HCT116 (cell line): ENCODE results near the gene ATP6AP1. TPM values are rescaled to one million over a fixed set of nuclear protein-coding genes. Genes with fewer than 3 reads are reported as not detected.

ENCODE experiments used
- ATAC-seq: fragments of 200-7000 bp; cut with Tn5 transposase; 2 replicates; pipeline ENCODE4 v1.9.1; 2020; ENCODE audit warnings: mild to moderate bottlenecking, moderate library complexity
- BruUV-seq: library from RNA; stranded (reverse); fragments of 400-500 nt; replicated peaks from 2 replicates; lab custom pipeline; 2021; lab: Mats Ljungman, UMichigan
- CTCF ChIA-PET: fragments of 300-600 bp; sonication (Branson Sonifier 250); formaldehyde crosslinking; loops from one replicate; lab custom pipeline; 2021; ENCODE audit warnings: antibody characterized with exemption; lab: Charles Lee
- POLR2A ChIA-PET: fragments of 300-600, 350-600 bp; sonication (Branson Sonifier 250); formaldehyde crosslinking; loops from one replicate; lab custom pipeline; 2021; ENCODE audit warnings: antibody characterized with exemption; lab: Charles Lee
- RAD21 ChIA-PET, 2 experiments: fragments of 300-600 bp; sonication (Branson Sonifier 250); formaldehyde crosslinking; loops; one replicate each; lab custom pipeline; 2023; ENCODE audit warnings: low total read pairs in 2 of 2; ENCODE audit not compliant: uncharacterized antibody in 2 of 2, unreplicated experiment in 2 of 2, low non-redundant PET in 1 of 2; lab: Charles Lee
- DNase-seq: peaks from one replicate; pipeline ENCODE4 v3.0.0-alpha.2; 2010; ENCODE audit warnings: low read depth, low spot score
- H2AFZ ChIP-seq: fragments of 200-600 bp; shearing (Covaris generic), sonication (generic); 2 replicates; pipeline ENCODE4 v1.6.1; 2017; ENCODE audit warnings: low read depth, mixed run types, mixed read lengths, antibody characterized with exemption, low read length; ENCODE audit not compliant: poor library complexity, severe bottlenecking
- H3K27ac ChIP-seq: 2 replicates; pipeline ENCODE4 v1.5.1; 2012; ENCODE audit warnings: low read depth, low read length
- H3K27me3 ChIP-seq: fragments of 200-600 bp; sonication (generic); 2 replicates; pipeline ENCODE4 v1.6.1; 2016; ENCODE audit warnings: mixed run types, low read length, mixed read lengths; ENCODE audit not compliant: insufficient read depth
- H3K36me3 ChIP-seq, 2 experiments: fragments of 200-500 bp in 1 of 2; fragments of 200-600 bp in 1 of 2; sonication (Bioruptor generic) in 1 of 2; sonication (generic) in 1 of 2; 2 replicates each; pipeline versions ENCODE4 v1.5.1 to v1.6.1; 2014 to 2016; ENCODE audit warnings: low read length in 2 of 2, inconsistent platforms in 1 of 2, mixed read lengths in 1 of 2, mixed run types in 1 of 2; ENCODE audit not compliant: insufficient read depth in 2 of 2, control insufficient read depth in 1 of 2
- H3K4me1 ChIP-seq, 2 experiments: fragments of 200-600 bp in 1 of 2; sonication (generic) in 1 of 2; 2 replicates each; pipeline versions ENCODE4 v1.5.1 to v1.6.1; 2012 to 2017; ENCODE audit warnings: low read length in 2 of 2, inconsistent platforms in 1 of 2, mild to moderate bottlenecking in 1 of 2, mixed read lengths in 1 of 2, mixed run types in 1 of 2, moderate library complexity in 1 of 2; ENCODE audit not compliant: insufficient read depth in 2 of 2, control insufficient read depth in 1 of 2
- H3K4me2 ChIP-seq: fragments of 200-600 bp; sonication (generic); 2 replicates; pipeline ENCODE4 v1.6.1; 2017; ENCODE audit warnings: mixed run types, low read length, mixed read lengths
- H3K4me3 ChIP-seq, 2 experiments: fragments of 200-600 bp in 1 of 2; sonication (generic) in 1 of 2; replicated peaks in 1 of 2; 2 replicates each; pipeline ENCODE4 v1.5.1; 2011 to 2016; ENCODE audit warnings: low read length in 2 of 2, control low read depth in 1 of 2, low read depth in 1 of 2, mild to moderate bottlenecking in 1 of 2, mixed read lengths in 1 of 2, mixed run types in 1 of 2
- H3K79me2 ChIP-seq: fragments of 200-600 bp; sonication (generic); 2 replicates; pipeline ENCODE4 v1.6.1; 2017; ENCODE audit warnings: mild to moderate bottlenecking, mixed run types, low read length, moderate library complexity, mixed read lengths; ENCODE audit not compliant: insufficient read depth
- H3K9ac ChIP-seq: fragments of 200-600 bp; sonication (generic); 2 replicates; pipeline ENCODE4 v1.6.1; 2016; ENCODE audit warnings: low read length, mixed read lengths
- H3K9me2 ChIP-seq: fragments of 200-600 bp; sonication (generic), shearing (Covaris generic); 2 replicates; pipeline ENCODE4 v1.6.1; 2017; ENCODE audit warnings: mixed run types, mild to moderate bottlenecking, moderate library complexity; ENCODE audit not compliant: insufficient read depth
- H3K9me3 ChIP-seq, 2 experiments: fragments of 200-500 bp in 1 of 2; fragments of 200-600 bp in 1 of 2; sonication (Bioruptor generic) in 1 of 2; sonication (generic) in 1 of 2; 2 replicates each; pipeline ENCODE4 v1.6.1; 2014 to 2017; ENCODE audit warnings: low read length in 2 of 2, mixed read lengths in 2 of 2, inconsistent platforms in 1 of 2, low read depth in 1 of 2, mild to moderate bottlenecking in 1 of 2, mixed run types in 1 of 2, moderate library complexity in 1 of 2; ENCODE audit not compliant: control insufficient read depth in 1 of 2, insufficient read depth in 1 of 2
- H4K20me1 ChIP-seq: fragments of 200-600 bp; sonication (generic), shearing (Covaris generic); 2 replicates; pipeline ENCODE4 v1.6.1; 2017; ENCODE audit warnings: mixed run types, mild to moderate bottlenecking, moderate library complexity; ENCODE audit not compliant: insufficient read depth
- CEBPB ChIP-seq: IDR thresholded peaks from 2 replicates; pipeline ENCODE4 v1.6.1; 2012; ENCODE audit warnings: low read depth
- EZH2phosphoT487 ChIP-seq: fragments of 200-600 bp; IDR thresholded peaks from 2 replicates; pipeline ENCODE4 v1.6.1; 2018; ENCODE audit warnings: antibody characterized with exemption, borderline replicate concordance
- JUND ChIP-seq: IDR thresholded peaks from 2 replicates; pipeline ENCODE4 v1.6.1; 2012
- POLR2AphosphoS5 ChIP-seq: IDR thresholded peaks from 2 replicates; pipeline ENCODE4 v1.6.1; 2011; ENCODE audit warnings: mild to moderate bottlenecking, low read depth, low read length, moderate library complexity
- SRF ChIP-seq: IDR thresholded peaks from 2 replicates; pipeline ENCODE4 v1.6.1; 2012; ENCODE audit warnings: low read depth
- YY1 ChIP-seq: IDR thresholded peaks from 2 replicates; pipeline ENCODE4 v1.6.1; 2011; ENCODE audit warnings: low read length, low read depth, moderate library complexity, mild to moderate bottlenecking; ENCODE audit not compliant: insufficient replicate concordance; ENCODE audit errors: extremely low read depth
- ZFX ChIP-seq: fragments of 450-650 bp; IDR thresholded peaks from 2 replicates; pipeline ENCODE4 v1.6.1; 2017
- ZNF274 ChIP-seq: fragments of 200-500 bp; sonication (Bioruptor generic); IDR thresholded peaks from 2 replicates; pipeline ENCODE4 v1.6.1; 2014; ENCODE audit warnings: mild to moderate bottlenecking, low read depth, low read length, inconsistent platforms
- intact Hi-C: fragments of 100-400 bp; cut with micrococcal nuclease; formaldehyde crosslinking; loops from 2 replicates; pipeline ENCODE4 v1.10.0; 2022
- total RNA-seq: library from RNA; stranded (reverse); gene quantifications from one replicate; pipeline ENCODE4 v1.2.1, GENCODE V29; 2021; ENCODE audit not compliant: unreplicated experiment
- TF ChIP-seq, protein P1 (sequence below): IDR thresholded peaks from 2 replicates; pipeline ENCODE4 v1.6.1; 2012
- TF ChIP-seq, protein P2 (sequence below): IDR thresholded peaks from 2 replicates; pipeline ENCODE4 v1.6.1; 2011; ENCODE audit warnings: mild to moderate bottlenecking, low read length, moderate library complexity; ENCODE audit not compliant: insufficient replicate concordance; ENCODE audit errors: extremely low read depth
- TF ChIP-seq, protein P3 (sequence below), 3 experiments: fragments of 200-600 bp in 1 of 3; sonication (generic) in 1 of 3; IDR thresholded peaks in 2 of 3; conservative IDR thresholded peaks in 1 of 3; 2 replicates each; pipeline ENCODE4 v1.5.1; 2012 to 2017; ENCODE audit warnings: low read depth in 2 of 3, low read length in 2 of 3, antibody characterized with exemption in 1 of 3, borderline replicate concordance in 1 of 3, control low read depth in 1 of 3, mild to moderate bottlenecking in 1 of 3, mixed read lengths in 1 of 3, mixed run types in 1 of 3, moderate library complexity in 1 of 3; ENCODE audit not compliant: insufficient read depth in 1 of 3
- TF ChIP-seq, protein P4 (sequence below): IDR thresholded peaks from 2 replicates; pipeline ENCODE4 v1.6.1; 2012; ENCODE audit warnings: low read depth

The ATP6AP1 gene
- total RNA-seq, 1 experiment from 2014 or later: 53.4 TPM

DNA sequence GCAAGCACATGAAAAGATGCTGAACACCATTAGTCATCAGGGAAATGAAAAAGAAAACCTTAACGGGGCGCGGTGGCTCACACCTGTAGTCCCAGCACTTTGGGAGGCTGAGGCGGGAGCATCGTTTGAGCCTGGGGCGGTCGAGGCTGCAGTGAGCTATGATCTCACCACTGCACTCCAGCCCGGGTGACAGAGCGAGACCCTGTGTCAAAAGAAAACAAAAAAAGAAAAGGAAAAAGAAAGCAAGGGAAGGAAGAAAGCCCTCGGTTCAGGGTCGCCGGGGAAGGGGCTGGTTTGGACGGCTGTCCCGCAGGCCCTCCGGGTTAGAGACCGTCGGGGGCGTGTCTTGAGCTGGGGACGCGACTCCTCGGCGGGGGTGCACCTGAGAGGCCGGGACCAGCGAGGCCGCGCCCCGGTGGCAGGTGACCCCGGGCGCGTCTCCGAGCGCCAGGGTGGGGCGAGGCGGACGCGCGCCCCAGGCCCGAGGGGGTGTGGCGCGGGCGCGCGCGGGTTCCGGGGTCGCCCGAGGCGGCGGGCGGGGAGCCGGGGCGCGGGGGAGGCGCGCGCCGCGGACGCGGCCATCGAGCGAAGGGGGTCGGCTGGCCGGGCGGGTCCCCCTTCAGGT lies 29.1 kb downstream of the ATP6AP1 start:
- Histone ChIP-seq H4K20me1 (no peaks in the 10 kb centered on the region), H3K4me3 (peak overlapping the region; percentile 26 to 52), H3K27ac (peak overlapping the region; percentile 80; the same call in 1 of the 2 replicates), H3K27me3 (no peaks in the 10 kb centered on the region), H3K36me3 (no peaks in the 10 kb centered on the region; a peak in 1 of 4 replicates), H3K79me2 (peaks cover 24% of the 10 kb centered on the region), H3K9me3 (no peaks in the 10 kb centered on the region), H3K9me2 (no peaks in the 10 kb centered on the region), H2AFZ (no peak overlapping the region), H3K4me2 (peak overlapping the region; percentile 69), H3K9ac (no peak overlapping the region), H3K4me1 (peaks cover 7 to 12% of the 10 kb centered on the region in 2 experiments; a peak in 1 of 4 replicates)
- DNase-seq (no peak), ATAC-seq (peak; percentile 73)
- ChIA-PET POLR2A (interaction anchor here (1.2 kb wide), 1 partner anchor 33 kb away, joined by 4 read pairs; the partner anchor contains the start of gene SLC10A3), CTCF (no interaction called here), RAD21 (no interaction called here)
- TF ChIP-seq, protein P1, sequence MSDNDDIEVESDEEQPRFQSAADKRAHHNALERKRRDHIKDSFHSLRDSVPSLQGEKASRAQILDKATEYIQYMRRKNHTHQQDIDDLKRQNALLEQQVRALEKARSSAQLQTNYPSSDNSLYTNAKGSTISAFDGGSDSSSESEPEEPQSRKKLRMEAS: no peak
- TF ChIP-seq POLR2AphosphoS5: no peak
- no peak for TF ChIP-seq ZNF274
- no peak for TF ChIP-seq JUND
- TF ChIP-seq EZH2phosphoT487: no peak
- TF ChIP-seq, protein P2, sequence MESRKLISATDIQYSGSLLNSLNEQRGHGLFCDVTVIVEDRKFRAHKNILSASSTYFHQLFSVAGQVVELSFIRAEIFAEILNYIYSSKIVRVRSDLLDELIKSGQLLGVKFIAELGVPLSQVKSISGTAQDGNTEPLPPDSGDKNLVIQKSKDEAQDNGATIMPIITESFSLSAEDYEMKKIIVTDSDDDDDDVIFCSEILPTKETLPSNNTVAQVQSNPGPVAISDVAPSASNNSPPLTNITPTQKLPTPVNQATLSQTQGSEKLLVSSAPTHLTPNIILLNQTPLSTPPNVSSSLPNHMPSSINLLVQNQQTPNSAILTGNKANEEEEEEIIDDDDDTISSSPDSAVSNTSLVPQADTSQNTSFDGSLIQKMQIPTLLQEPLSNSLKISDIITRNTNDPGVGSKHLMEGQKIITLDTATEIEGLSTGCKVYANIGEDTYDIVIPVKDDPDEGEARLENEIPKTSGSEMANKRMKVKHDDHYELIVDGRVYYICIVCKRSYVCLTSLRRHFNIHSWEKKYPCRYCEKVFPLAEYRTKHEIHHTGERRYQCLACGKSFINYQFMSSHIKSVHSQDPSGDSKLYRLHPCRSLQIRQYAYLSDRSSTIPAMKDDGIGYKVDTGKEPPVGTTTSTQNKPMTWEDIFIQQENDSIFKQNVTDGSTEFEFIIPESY: no peak
- TF ChIP-seq ZFX: no peak
- TF ChIP-seq YY1: no peak
- TF ChIP-seq, protein P3, sequence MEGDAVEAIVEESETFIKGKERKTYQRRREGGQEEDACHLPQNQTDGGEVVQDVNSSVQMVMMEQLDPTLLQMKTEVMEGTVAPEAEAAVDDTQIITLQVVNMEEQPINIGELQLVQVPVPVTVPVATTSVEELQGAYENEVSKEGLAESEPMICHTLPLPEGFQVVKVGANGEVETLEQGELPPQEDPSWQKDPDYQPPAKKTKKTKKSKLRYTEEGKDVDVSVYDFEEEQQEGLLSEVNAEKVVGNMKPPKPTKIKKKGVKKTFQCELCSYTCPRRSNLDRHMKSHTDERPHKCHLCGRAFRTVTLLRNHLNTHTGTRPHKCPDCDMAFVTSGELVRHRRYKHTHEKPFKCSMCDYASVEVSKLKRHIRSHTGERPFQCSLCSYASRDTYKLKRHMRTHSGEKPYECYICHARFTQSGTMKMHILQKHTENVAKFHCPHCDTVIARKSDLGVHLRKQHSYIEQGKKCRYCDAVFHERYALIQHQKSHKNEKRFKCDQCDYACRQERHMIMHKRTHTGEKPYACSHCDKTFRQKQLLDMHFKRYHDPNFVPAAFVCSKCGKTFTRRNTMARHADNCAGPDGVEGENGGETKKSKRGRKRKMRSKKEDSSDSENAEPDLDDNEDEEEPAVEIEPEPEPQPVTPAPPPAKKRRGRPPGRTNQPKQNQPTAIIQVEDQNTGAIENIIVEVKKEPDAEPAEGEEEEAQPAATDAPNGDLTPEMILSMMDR (IDR thresholded peaks at IDR 0.05 in 2 of 3, conservative IDR thresholded peaks at IDR 0.05 in 1 of 3; ENCODE audit: borderline replicate concordance in 1 of 3, insufficient read depth in 1 of 3, low read depth in 2 of 3, low read length in 2 of 3): no peak
- no peak for TF ChIP-seq CEBPB
- TF ChIP-seq, protein P4, sequence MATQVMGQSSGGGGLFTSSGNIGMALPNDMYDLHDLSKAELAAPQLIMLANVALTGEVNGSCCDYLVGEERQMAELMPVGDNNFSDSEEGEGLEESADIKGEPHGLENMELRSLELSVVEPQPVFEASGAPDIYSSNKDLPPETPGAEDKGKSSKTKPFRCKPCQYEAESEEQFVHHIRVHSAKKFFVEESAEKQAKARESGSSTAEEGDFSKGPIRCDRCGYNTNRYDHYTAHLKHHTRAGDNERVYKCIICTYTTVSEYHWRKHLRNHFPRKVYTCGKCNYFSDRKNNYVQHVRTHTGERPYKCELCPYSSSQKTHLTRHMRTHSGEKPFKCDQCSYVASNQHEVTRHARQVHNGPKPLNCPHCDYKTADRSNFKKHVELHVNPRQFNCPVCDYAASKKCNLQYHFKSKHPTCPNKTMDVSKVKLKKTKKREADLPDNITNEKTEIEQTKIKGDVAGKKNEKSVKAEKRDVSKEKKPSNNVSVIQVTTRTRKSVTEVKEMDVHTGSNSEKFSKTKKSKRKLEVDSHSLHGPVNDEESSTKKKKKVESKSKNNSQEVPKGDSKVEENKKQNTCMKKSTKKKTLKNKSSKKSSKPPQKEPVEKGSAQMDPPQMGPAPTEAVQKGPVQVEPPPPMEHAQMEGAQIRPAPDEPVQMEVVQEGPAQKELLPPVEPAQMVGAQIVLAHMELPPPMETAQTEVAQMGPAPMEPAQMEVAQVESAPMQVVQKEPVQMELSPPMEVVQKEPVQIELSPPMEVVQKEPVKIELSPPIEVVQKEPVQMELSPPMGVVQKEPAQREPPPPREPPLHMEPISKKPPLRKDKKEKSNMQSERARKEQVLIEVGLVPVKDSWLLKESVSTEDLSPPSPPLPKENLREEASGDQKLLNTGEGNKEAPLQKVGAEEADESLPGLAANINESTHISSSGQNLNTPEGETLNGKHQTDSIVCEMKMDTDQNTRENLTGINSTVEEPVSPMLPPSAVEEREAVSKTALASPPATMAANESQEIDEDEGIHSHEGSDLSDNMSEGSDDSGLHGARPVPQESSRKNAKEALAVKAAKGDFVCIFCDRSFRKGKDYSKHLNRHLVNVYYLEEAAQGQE: no peak
- no peak for TF ChIP-seq SRF
- intact Hi-C loops: no loop called here
- BruUV-seq: no TSS peak
